Stimulated activated naive CD8-positive, alpha-beta T cell treated with anti-CD3 and anti-CD28 coated beads, Interleukin-15, amount 100 ng/mL, for 72 hours (primary cell): Measurements from ENCODE around the gene MRGPRE.

Experiments used
- ATAC-seq: fragments of 150-1000 bp; cut with Tn5 transposase; 2 replicates; pipeline ENCODE4 v1.10.0; 2021; ENCODE audit warnings: mild to moderate bottlenecking, moderate library complexity
- DNase-seq, 2 donors: peaks; one replicate each; pipeline ENCODE4 v3.0.0; 2021 to 2022
- H3K27ac Mint-ChIP-seq, 2 donors: one replicate each; pipeline ENCODE4 v1.8.0; 2022; ENCODE audit warnings: mild to moderate bottlenecking in 2 of 2, mixed read lengths in 2 of 2, moderate library complexity in 2 of 2
- H3K27me3 Mint-ChIP-seq: one replicate; pipeline ENCODE4 v1.8.0; 2022; ENCODE audit warnings: mixed read lengths
- H3K4me1 Mint-ChIP-seq: one replicate; pipeline ENCODE4 v1.8.0; 2022; ENCODE audit warnings: mild to moderate bottlenecking, mixed read lengths
- H3K4me3 Mint-ChIP-seq, 2 donors: one replicate each; pipeline ENCODE4 v1.8.0; 2022; ENCODE audit warnings: mild to moderate bottlenecking in 2 of 2, mixed read lengths in 2 of 2, moderate library complexity in 1 of 2
- H3K9me3 Mint-ChIP-seq, 2 donors: one replicate each; pipeline ENCODE4 v1.8.0; 2022; ENCODE audit warnings: mixed read lengths in 2 of 2

Gene MRGPRE

DNA sequence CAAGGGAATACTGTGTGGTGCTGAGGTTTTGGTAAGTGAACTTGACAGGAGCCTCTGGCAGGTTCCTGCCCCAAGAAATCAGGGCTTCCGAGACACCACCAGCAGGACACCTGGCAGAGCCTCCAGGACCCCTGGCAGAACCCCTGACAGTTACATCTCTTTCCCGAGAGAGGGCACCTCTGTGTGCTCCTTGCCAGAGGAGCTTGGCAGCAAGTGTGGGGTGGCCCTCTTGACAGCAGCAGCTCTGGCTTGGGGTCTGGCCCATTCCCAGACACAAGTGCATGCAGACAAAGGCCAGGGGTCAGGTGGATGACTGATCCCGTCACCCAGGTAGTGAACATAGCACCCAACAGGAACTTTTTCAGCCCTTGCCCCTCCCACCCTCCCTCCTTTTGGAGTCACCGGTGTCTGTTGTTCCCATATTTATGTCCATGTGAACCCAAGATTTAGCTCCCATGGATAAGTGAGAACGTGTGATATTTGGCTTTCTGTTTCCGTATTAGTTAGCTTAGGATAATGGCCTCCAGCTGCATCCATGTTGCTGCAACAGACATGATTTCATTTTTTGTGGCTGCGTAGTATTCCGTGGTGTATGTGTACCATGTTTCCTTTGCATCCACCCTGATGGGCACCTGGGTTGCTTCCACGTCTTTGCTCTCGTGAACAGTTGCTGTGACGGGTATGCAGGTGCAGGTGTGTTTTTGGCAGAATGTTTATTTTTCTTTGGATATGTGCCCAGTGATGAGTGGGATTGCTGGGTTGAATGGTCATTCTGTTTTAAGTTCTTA, 45.9 kb downstream of the MRGPRE start:
- Mint-ChIP-seq H3K4me3 (no peak overlapping the region), H3K9me3 (no peaks in the 10 kb centered on the region), H3K27me3 (no peaks in the 10 kb centered on the region), H3K27ac (no peak overlapping the region), H3K4me1 (no peaks in the 10 kb centered on the region)
- DNase-seq = no peak
- no peak for ATAC-seq

DNA sequence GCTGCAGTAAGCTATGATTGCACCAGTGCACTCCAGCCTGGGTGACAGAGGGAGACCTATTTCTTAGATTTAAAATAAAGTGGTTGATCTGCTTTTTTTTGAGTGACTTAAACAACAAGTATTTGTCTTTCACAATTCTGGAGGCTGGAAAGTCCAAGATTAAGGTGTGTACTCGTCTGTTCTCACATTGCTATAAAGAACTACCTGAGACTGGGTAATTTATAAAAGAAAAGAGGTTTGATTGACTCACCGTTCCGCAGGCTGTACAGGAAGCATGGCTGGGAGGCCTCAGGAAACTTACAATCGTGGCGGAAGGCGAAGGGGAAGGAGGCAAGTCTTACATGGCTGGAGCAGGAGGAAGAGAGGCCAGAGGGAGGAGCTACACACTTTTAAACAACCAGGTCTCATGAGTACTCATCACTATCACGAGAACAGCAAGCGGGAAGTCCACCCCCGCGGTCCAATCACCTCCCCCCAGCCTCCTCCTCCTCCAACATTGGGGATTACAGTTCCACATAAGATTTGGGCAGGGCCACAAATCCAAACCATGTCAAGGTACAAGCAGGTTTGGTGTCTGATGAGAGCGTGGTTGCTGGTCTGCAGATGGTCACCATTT, 47.4 kb downstream of the MRGPRE start:
- Mint-ChIP-seq H3K9me3 (no peaks in the 10 kb centered on the region), H3K27ac (no peak overlapping the region), H3K4me3 (no peak overlapping the region), H3K27me3 (no peaks in the 10 kb centered on the region), H3K4me1 (no peaks in the 10 kb centered on the region)
- DNase-seq = no peak
- no peak for ATAC-seq

DNA sequence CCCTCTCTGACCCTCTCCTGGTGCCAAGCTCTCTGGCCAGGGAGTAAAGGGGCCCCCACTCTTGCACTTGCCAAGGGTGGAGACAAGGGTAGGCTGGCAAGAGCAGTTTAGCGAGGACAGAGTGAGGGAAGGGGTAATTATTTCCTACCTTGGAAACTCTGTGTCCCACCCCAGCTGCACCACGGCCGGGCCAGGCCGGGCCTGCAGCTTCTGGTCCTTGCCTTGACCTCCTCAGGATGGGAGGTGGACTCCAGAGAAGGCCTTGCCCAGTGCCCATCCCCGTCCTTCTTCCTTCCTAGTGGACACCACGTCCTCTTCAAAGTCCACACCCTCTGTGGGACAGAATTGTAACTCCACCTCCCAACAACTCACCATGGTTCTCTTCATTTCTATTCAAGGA, 48.7 kb downstream of the MRGPRE start:
- no peak overlapping the region for H3K4me3 Mint-ChIP-seq

DNA sequence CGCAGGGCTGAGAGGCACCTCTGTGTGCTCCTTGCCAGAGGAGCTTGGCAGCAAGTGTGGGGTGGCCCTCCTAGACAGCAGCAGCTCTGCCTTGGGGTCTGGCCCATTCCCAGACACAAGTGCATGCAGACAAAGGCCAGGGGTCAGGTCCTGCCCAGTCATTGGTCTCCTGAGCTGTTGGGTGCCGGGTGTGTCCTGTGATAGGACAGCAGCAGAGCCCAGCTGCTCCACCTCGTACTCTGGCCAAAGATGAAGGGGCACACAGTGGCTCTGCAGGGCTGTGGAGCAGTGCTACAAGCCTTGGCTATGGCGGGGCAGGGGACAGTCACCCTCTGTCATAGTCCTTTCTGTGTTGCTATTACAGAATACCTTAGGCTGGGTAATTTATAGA, 49.8 kb downstream of the MRGPRE start:
- Mint-ChIP-seq H3K4me3 (no peak overlapping the region), H3K27me3 (no peaks in the 10 kb centered on the region), H3K9me3 (no peaks in the 10 kb centered on the region), H3K4me1 (no peaks in the 10 kb centered on the region), H3K27ac (no peak overlapping the region)
- ATAC-seq (no peak), DNase-seq (no peak)

More for the DNA sequence above, 48.7 kb downstream of the MRGPRE start:
- DNase-seq = no peak
- Mint-ChIP-seq H3K27ac (no peak overlapping the region), H3K27me3 (no peaks in the 10 kb centered on the region), H3K4me1 (no peaks in the 10 kb centered on the region), H3K9me3 (no peaks in the 10 kb centered on the region)
- ATAC-seq = no peak

DNA sequence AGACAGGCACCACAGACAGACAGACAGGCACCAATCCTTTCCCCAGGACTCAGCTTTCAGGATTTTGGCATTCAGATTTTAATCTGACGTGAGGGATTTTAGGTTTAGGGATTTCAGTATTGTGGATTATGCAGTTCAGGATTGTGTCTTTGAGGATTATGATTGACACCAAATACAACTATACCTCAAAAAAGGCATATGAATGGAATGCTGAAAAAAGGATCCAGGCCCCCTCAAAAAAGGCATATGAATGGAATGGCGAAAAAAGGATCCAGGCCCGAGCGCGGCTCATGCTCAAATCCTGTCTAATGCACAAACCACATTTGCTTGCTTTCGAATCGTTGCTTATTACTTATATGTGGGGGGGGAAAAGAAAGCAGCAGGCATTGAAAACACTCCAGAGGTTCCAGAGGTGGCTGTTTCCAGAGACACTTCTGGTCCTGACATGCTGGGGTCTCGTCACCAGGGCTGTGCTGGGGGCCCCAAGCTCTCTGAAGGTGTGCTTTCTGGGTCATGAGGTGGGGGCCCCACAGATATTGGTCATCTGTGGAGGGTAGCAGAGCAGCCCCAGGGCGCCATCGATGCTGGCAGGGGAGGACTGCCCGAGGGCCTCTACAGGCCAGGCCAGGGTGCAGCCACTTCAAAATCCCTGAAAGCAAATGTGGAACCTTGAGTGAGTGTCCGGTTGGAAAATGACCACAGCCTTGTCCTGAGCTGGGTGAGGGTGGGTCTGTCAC, 50.3 kb downstream of the MRGPRE start:
- no peaks in the 10 kb centered on the region for H3K27me3 Mint-ChIP-seq

DNA sequence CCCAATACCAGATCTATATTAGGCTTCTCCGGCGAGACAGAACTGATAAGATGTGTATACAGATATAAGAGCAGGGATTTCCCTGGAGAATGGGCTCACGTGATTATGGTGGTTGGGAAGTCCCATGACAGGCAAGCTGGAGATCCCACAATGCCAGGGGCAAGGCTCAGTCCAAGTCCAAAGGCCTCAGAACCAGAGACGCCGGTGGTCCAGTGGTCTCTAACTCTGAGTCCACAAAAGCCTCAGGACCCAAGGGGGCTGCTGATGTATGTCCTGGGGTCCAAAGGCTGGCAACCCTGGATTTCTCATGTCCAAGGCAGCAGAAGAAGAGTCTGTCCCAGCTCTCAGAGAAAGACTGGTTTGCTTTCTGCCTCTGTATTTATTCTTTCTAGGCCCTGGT, 51.3 kb downstream of the MRGPRE start:
- H3K27ac Mint-ChIP-seq = no peak overlapping the region
- no peaks in the 10 kb centered on the region for H3K4me1 Mint-ChIP-seq
- H3K27me3 Mint-ChIP-seq = no peaks in the 10 kb centered on the region
- peaks cover 3 to 6% of the 10 kb centered on the region in 2 donors for H3K9me3 Mint-ChIP-seq
- no peak for DNase-seq
- ATAC-seq = no peak
- no peak overlapping the region for H3K4me3 Mint-ChIP-seq

More for the DNA sequence above, 50.3 kb downstream of the MRGPRE start:
- no peaks in the 10 kb centered on the region for H3K4me1 Mint-ChIP-seq
- ATAC-seq (no peak), DNase-seq (no peak)
- no peak overlapping the region for H3K27ac Mint-ChIP-seq
- H3K9me3 Mint-ChIP-seq = no peaks in the 10 kb centered on the region
- no peak overlapping the region for H3K4me3 Mint-ChIP-seq

DNA sequence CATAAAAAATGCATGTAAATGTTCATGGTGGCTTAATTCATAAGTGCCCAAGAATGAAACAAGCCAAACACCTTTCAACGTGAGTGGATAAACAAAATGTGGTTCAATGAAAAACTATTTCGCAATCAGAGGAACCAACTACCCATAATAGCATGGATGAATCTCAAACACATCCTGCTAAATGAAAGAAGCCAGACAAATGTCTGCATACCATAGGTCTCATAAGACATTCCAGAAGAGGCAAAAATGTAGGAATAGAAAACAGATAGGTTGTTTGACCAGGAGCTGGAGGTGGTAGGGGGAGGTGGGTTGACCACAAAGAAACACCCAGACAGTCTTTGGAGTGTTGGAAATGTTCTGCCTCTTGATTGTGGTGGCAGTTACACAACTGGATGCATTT, 53.9 kb downstream of the MRGPRE start:
- Mint-ChIP-seq H3K27me3 (no peaks in the 10 kb centered on the region), H3K4me3 (no peak overlapping the region), H3K9me3 (peaks cover 11% of the 10 kb centered on the region in 2 donors), H3K4me1 (no peaks in the 10 kb centered on the region), H3K27ac (no peak overlapping the region)
- ATAC-seq = no peak
- no peak for DNase-seq

DNA sequence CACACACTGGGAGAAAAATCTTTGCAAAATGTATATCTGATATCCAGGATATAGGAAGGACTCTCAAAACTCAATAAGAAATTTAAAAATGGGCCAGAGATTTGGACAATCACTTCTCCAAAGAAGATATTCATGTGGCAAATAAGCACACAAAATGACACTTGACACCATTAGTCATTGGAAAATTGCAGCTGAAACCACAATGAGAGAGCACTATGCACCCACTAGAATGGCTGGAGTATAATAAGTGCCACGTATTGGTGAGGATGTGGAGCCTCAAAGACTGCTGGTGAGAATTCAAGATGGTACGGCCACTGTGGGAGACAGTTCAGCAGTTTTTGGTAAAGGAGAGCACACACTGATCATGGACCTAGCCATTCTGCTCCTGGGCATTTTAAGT, 54.3 kb downstream of the MRGPRE start:
- no peaks in the 10 kb centered on the region for H3K27me3 Mint-ChIP-seq
- no peak for DNase-seq
- no peak for ATAC-seq

More for the DNA sequence above, 54.3 kb downstream of the MRGPRE start:
- Mint-ChIP-seq H3K27ac (no peak overlapping the region), H3K4me3 (no peak overlapping the region), H3K9me3 (peaks cover 11% of the 10 kb centered on the region in 2 donors), H3K4me1 (no peaks in the 10 kb centered on the region)
